ENCODE measurements around the gene TULP4.

The TULP4 gene

DNA sequence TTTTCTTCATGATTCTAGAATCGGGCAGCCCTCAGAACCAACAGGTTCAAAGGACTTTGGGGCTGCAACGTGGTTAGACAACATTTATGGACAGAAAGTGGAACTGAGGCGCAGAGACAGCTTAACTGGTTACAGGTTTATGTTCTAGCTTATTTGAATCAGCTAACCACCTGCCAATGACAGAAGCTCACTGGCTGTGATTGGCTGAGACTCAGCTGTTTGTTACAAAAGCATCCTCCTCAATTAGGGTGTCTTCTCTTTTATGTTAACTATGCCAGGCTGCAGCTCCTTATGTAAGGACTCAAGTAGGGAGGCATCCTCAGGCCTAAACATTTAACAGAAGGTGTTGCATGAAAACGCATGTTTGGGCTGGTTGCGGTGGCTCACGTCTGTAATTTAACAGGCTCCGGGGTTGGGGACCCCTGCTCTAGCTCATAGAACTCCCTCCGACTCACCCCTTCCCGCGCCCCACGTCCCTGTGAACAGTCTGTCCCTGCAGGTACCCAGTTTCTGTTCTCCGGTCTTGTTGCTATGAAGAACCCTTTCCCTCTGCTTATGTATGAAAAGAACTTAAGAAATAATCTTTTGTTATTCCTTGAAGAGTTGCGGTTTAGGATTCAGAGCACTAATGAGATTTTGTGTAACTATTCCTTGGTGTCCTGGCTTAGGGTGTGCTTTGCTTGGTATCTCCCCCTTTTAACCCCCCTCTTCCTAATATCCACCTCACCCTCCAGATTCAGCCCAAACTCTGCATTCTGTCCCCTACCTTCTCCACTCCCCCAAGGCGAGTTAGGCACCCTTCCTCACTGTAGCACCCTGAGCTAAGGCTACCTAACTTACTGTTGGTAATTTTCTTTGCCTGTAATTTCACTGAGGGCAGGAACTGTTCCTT lies 246.4 kb downstream of the TULP4 start:
- Histone ChIP-seq H3K36me3 (ENCODE audit: insufficient read depth, low read length) (no peaks in the 10 kb centered on the region), H3K4me3 (ENCODE audit: low read length, poor library complexity, severe bottlenecking) (no peak overlapping the region), H3K9me2 (replicated peaks; ENCODE audit: low read depth, low read length) (no peaks in the 10 kb centered on the region), H3F3A (ENCODE audit: low read depth) (no peaks in the 10 kb centered on the region), H3K9me3 (ENCODE audit: insufficient read depth, low read depth, low read length) (no peaks in the 10 kb centered on the region), H3K79me2 (ENCODE audit: insufficient read depth, low read length) (peaks cover 32% of the 10 kb centered on the region), H2AFZ (ENCODE audit: low read length) (no peak overlapping the region; the same call in 1 of the 2 replicates), H3K4me1 (ENCODE audit: insufficient read depth, low read length, poor library complexity, severe bottlenecking) (peaks cover 26% of the 10 kb centered on the region), H3K27me3 (ENCODE audit: insufficient read depth, low read length, poor library complexity, severe bottlenecking) (no peaks in the 10 kb centered on the region), H4K20me1 (ENCODE audit: insufficient read depth, low read length, poor library complexity, severe bottlenecking) (peaks cover 22% of the 10 kb centered on the region), H3K4me2 (ENCODE audit: low read depth, low read length, poor library complexity, severe bottlenecking) (peak overlapping the region; percentile 82), H3K9ac (ENCODE audit: low read depth, low read length, poor library complexity, severe bottlenecking) (no peak overlapping the region)
- no peak for TF ChIP-seq EZH2phosphoT487 (IDR thresholded peaks at IDR 0.05; ENCODE audit: borderline replicate concordance)
- TF ChIP-seq, protein P1, sequence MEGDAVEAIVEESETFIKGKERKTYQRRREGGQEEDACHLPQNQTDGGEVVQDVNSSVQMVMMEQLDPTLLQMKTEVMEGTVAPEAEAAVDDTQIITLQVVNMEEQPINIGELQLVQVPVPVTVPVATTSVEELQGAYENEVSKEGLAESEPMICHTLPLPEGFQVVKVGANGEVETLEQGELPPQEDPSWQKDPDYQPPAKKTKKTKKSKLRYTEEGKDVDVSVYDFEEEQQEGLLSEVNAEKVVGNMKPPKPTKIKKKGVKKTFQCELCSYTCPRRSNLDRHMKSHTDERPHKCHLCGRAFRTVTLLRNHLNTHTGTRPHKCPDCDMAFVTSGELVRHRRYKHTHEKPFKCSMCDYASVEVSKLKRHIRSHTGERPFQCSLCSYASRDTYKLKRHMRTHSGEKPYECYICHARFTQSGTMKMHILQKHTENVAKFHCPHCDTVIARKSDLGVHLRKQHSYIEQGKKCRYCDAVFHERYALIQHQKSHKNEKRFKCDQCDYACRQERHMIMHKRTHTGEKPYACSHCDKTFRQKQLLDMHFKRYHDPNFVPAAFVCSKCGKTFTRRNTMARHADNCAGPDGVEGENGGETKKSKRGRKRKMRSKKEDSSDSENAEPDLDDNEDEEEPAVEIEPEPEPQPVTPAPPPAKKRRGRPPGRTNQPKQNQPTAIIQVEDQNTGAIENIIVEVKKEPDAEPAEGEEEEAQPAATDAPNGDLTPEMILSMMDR (conservative IDR thresholded peaks at IDR 0.05; ENCODE audit: low read length): no peak

DNA sequence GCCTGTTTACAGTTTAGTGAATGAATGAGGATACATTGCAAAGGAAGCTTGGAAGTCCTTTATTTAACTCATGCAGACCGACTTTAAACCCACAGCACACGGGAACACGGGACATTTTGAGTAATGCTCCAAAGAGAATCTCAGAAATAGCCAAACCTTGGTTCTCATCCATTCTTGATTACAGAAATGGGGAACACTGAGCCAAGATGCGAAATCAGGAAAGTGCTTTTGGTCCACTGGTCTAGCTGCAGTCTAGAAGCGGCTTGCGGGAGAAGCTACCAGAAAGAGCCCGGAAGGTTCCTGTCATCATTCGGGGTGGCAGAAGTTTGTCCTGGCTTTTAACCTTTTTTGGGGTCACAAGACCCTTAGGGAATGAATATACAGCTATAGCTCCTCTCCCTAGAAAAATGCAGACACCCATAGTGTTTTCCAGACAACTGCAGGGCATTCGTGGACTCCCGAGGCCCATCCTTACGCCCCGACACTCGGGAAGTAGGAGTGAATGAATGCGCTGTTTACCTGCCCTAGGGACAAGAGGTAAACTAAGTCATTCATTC lies 247.2 kb downstream of the TULP4 start:
- TF ChIP-seq, protein P1 (conservative IDR thresholded peaks at IDR 0.05; ENCODE audit: low read length): no peak
- TF ChIP-seq EZH2phosphoT487 (IDR thresholded peaks at IDR 0.05; ENCODE audit: borderline replicate concordance): no peak
- Histone ChIP-seq H3K4me1 (ENCODE audit: insufficient read depth, low read length, poor library complexity, severe bottlenecking) (peaks cover 26% of the 10 kb centered on the region), H3F3A (ENCODE audit: low read depth) (no peaks in the 10 kb centered on the region), H2AFZ (ENCODE audit: low read length) (peak overlapping the region; percentile 96), H3K4me3 (ENCODE audit: low read length, poor library complexity, severe bottlenecking) (peak overlapping the region; percentile 76), H3K9ac (ENCODE audit: low read depth, low read length, poor library complexity, severe bottlenecking) (peak overlapping the region; percentile 76), H4K20me1 (ENCODE audit: insufficient read depth, low read length, poor library complexity, severe bottlenecking) (peaks cover 22% of the 10 kb centered on the region), H3K9me2 (replicated peaks; ENCODE audit: low read depth, low read length) (no peaks in the 10 kb centered on the region), H3K79me2 (ENCODE audit: insufficient read depth, low read length) (peaks cover 38% of the 10 kb centered on the region), H3K4me2 (ENCODE audit: low read depth, low read length, poor library complexity, severe bottlenecking) (peak overlapping the region; percentile 82), H3K36me3 (ENCODE audit: insufficient read depth, low read length) (no peaks in the 10 kb centered on the region), H3K9me3 (ENCODE audit: insufficient read depth, low read depth, low read length) (no peaks in the 10 kb centered on the region), H3K27me3 (ENCODE audit: insufficient read depth, low read length, poor library complexity, severe bottlenecking) (no peaks in the 10 kb centered on the region)

DNA sequence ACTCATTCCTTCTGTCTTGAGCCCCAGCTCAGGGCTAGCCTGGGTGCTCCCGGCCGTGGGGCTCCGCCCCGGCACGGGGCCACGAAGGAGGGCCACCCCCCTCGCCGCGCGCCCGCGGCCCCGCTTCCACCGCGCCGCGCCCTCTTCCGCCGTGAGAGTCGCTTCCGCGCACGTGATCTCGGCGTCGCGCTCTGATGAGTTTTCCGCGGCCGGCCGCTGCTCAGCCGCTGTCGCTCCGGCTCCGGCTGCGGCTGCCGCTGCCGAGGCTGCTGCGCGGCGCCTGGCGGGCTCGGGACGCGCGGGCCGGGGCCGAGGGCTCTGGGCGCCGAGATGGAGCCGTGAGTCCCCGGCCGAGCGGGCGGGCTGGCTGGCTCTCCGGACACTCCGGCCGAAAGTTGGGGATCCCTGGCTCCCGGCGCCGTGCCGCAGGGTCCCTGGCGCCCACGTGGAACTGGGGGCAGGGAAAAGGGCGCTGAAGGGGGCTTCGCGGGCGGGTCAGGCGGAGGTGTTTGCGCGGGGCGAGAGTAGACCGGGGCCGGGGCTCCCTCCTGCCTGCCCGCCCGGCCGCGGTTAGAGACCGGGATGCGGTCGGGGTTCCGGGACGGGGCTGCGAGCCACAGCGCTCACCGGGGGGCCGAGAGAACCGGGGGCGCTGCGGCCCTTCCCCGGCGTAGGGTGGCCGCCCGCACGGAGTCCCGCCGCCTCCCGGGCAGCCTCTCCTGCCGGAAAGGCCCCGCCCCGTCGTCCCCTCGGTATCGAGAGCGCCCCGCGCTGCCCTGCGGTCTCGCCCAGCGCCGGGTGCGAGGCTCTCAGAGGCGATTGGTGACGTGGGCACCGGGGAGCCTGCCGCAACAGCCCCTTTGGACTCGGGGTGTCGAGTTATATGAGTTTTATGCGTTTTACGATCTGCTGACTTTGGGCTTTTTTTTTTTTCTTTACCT lies 247.9 kb downstream of the TULP4 start, which contains the start of gene TMEM181:
TMEM181 (plus strand) TSS at position 197 of the 941 bp plus-strand sequence; CDS start at position 331, 134 bp downstream.
- Histone ChIP-seq H3K4me2 (ENCODE audit: low read depth, low read length, poor library complexity, severe bottlenecking) (peak within 1 kb of the TSS; percentile 82), H3K4me1 (ENCODE audit: insufficient read depth, low read length, poor library complexity, severe bottlenecking) (peaks cover 23% of the 10 kb centered on the region), H3K4me3 (ENCODE audit: low read length, poor library complexity, severe bottlenecking) (peak within 1 kb of the TSS; percentile 76), H3K9me2 (replicated peaks; ENCODE audit: low read depth, low read length) (no peaks in the 10 kb centered on the region), H3K27me3 (ENCODE audit: insufficient read depth, low read length, poor library complexity, severe bottlenecking) (no peaks in the 10 kb centered on the region), H3K9ac (ENCODE audit: low read depth, low read length, poor library complexity, severe bottlenecking) (peak within 1 kb of the TSS; percentile 76), H3K9me3 (ENCODE audit: insufficient read depth, low read depth, low read length) (no peaks in the 10 kb centered on the region), H3K36me3 (ENCODE audit: insufficient read depth, low read length) (no peaks in the 10 kb centered on the region), H4K20me1 (ENCODE audit: insufficient read depth, low read length, poor library complexity, severe bottlenecking) (peaks cover 23% of the 10 kb centered on the region), H3F3A (ENCODE audit: low read depth) (no peaks in the 10 kb centered on the region), H2AFZ (ENCODE audit: low read length) (peak within 1 kb of the TSS; percentile 96), H3K79me2 (ENCODE audit: insufficient read depth, low read length) (peaks cover 45% of the 10 kb centered on the region)
- no peak for TF ChIP-seq EZH2phosphoT487 (IDR thresholded peaks at IDR 0.05; ENCODE audit: borderline replicate concordance)

Measured in Loucy (cell line).